Right kidney (tissue), 1 donor: ENCODE results near the gene CBY3.
"Not testable (repeated sequence)": the region's sequence is repeated elsewhere in the genome, so short reads cannot be mapped to it uniquely, and the experiment has no call there.

Source experiments
- DNase-seq: peaks from one replicate; pipeline ENCODE4 v3.0.0-alpha.2; 2016

Gene CBY3

GRCh38 chr5:179668391-179668790 lies 12.4 kb downstream of the CBY3 start:
- no peak for DNase-seq

GRCh38 chr5:179661647-179662046 lies 19.2 kb downstream of the CBY3 start:
- not testable (repeated sequence) for DNase-seq

- DNase-seq: peak; percentile 54
These were observed 22.5 kb downstream of the CBY3 start for GRCh38 chr5:179658179-179658856.

- DNase-seq: not testable (repeated sequence)
These were observed 23.3 kb downstream of the CBY3 start for GRCh38 chr5:179657302-179658178.

GRCh38 chr5:179653135-179653534 lies 27.7 kb downstream of the CBY3 start:
- DNase-seq: not testable (repeated sequence)

- DNase-seq: not testable (repeated sequence)
These were observed 30.6 kb downstream of the CBY3 start for GRCh38 chr5:179650245-179650644.

- not testable (repeated sequence) for DNase-seq
These were observed 31.6 kb downstream of the CBY3 start for GRCh38 chr5:179649166-179649703.

- DNase-seq: no peak
These were observed 32.4 kb downstream of the CBY3 start for GRCh38 chr5:179648410-179648809.

GRCh38 chr5:179644766-179645165 lies 36.1 kb downstream of the CBY3 start:
- DNase-seq: not testable (repeated sequence)

- DNase-seq: not testable (repeated sequence)
These were observed 37.5 kb downstream of the CBY3 start for GRCh38 chr5:179643141-179643920.

- not testable (repeated sequence) for DNase-seq
These were observed 38.2 kb downstream of the CBY3 start for GRCh38 chr5:179642626-179643025.

- not testable (repeated sequence) for DNase-seq
These were observed 39.1 kb downstream of the CBY3 start for GRCh38 chr5:179641745-179642144.

- not testable (repeated sequence) for DNase-seq
These were observed 41.5 kb downstream of the CBY3 start for GRCh38 chr5:179639296-179639695.

- DNase-seq: not testable (repeated sequence)
These were observed 46.3 kb downstream of the CBY3 start for GRCh38 chr5:179634370-179635172.

- DNase-seq: not testable (repeated sequence)
These were observed 47.1 kb downstream of the CBY3 start for GRCh38 chr5:179633501-179634369.
